ENCODE data around the gene PTPN22.

PTPN22 gene

DNA sequence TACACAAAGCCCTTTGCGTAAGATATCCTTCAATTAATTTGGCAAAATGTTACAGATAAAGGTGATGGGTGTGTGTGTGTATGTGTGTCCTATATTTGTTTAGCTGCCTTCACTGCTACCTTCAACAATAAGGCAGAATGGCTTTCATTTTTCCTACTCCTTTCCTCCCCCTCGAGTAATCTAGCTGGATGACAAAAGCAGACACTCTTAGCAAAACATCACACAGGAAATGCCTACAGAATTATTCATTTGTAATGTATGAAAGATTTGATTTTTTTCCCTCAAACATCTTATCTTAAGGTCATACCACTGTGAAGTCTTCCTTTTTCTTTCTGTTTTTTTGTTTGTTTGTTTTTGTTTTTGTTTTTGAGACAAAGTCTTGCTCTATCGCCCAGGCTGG, 10.6 kb downstream of the PTPN22 start:
- DNase-seq (ENCODE audit: low read depth), result peak; percentile 70
- TF ChIP-seq, protein P1, sequence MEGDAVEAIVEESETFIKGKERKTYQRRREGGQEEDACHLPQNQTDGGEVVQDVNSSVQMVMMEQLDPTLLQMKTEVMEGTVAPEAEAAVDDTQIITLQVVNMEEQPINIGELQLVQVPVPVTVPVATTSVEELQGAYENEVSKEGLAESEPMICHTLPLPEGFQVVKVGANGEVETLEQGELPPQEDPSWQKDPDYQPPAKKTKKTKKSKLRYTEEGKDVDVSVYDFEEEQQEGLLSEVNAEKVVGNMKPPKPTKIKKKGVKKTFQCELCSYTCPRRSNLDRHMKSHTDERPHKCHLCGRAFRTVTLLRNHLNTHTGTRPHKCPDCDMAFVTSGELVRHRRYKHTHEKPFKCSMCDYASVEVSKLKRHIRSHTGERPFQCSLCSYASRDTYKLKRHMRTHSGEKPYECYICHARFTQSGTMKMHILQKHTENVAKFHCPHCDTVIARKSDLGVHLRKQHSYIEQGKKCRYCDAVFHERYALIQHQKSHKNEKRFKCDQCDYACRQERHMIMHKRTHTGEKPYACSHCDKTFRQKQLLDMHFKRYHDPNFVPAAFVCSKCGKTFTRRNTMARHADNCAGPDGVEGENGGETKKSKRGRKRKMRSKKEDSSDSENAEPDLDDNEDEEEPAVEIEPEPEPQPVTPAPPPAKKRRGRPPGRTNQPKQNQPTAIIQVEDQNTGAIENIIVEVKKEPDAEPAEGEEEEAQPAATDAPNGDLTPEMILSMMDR (conservative IDR thresholded peaks at IDR 0.05; ENCODE audit: control insufficient read depth, insufficient read depth, low read depth, low read length), result no peak
- H3K4me3 ChIP-seq (ENCODE audit: control insufficient read depth, low read depth, low read length), result no peak overlapping the region

DNA sequence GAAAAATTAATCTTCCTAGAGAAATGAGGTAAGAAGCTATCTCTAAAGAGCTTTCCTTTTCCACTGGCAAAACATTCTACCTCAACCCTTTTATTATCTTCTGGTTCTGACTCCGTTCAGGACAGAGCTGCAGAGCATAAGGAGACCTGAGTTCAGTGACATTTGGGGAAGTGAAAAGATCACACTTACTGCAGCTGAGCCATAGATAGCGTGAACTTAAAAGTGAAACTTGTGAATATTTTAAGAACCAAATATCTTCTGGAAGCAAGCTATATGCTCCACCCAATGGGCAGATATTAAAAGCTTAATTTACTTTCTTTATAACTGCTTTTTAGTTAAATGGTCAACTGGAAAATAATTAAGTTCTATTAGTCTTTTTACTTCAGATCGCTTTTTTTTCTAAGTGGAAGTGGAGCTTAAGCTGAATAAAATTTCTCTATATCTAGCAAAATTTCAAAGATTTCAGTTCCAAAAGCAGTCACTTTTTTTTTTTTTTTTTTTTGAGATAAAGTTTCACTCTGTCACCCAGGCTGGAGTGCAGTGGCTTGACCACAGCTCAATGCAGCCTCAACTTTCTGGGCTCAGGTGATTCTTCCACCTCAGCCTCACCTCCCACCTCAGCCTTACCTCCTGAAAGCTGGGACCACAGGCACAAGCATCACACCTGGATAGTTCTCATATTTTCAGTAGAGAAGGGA, 11.9 kb downstream of the PTPN22 start:
- TF ChIP-seq, protein P1 (conservative IDR thresholded peaks at IDR 0.05; ENCODE audit: control insufficient read depth, insufficient read depth, low read depth, low read length), result no peak
- H3K4me3 ChIP-seq (ENCODE audit: control insufficient read depth, low read depth, low read length), result no peak overlapping the region
- no peak for DNase-seq (ENCODE audit: low read depth)

DNA sequence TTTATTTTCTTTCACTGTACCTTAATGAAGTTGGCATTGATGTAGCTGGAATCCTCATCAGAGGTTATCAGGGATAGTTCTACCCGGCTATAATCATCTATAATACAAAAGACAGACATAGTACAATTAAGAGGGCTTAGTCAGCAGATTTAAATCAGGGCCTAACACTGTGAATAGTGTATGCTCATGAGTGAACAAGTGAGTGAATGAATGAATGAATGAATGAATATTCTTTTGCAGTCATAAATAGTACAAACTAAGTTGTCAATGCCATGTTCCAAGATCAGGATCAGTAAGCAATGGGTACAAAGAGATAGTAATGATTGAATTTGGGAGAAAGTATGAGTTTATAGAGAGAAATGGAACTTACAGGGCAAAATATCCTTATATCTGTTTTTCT, 12.5 kb downstream of the PTPN22 start:
- no peak overlapping the region for H3K4me3 ChIP-seq (ENCODE audit: control insufficient read depth, low read depth, low read length)
- TF ChIP-seq, protein P1 (conservative IDR thresholded peaks at IDR 0.05; ENCODE audit: control insufficient read depth, insufficient read depth, low read depth, low read length), result no peak
- no peak for DNase-seq (ENCODE audit: low read depth)

DNA sequence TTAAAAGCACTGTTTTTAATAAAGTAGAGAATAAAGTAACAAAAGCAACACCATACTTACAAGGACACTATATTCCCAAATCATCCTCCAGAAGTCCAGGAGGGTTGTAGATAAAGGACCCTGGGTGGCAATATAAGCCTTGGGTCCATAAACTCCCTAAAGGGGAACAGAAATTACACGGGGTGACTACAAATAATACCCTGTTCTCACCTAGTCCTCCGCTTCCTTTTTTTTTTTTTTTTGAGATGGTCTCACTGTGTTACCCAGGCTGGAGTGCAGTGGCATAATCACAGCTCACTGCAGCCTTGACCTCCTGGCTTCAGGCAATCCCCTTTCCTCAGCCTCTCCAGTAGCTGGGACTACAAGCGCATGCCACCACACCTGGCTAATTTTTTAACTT, 13.1 kb downstream of the PTPN22 start:
- TF ChIP-seq, protein P1 (conservative IDR thresholded peaks at IDR 0.05; ENCODE audit: control insufficient read depth, insufficient read depth, low read depth, low read length), result no peak
- no peak overlapping the region for H3K4me3 ChIP-seq (ENCODE audit: control insufficient read depth, low read depth, low read length)
- DNase-seq (ENCODE audit: low read depth), result no peak

DNA sequence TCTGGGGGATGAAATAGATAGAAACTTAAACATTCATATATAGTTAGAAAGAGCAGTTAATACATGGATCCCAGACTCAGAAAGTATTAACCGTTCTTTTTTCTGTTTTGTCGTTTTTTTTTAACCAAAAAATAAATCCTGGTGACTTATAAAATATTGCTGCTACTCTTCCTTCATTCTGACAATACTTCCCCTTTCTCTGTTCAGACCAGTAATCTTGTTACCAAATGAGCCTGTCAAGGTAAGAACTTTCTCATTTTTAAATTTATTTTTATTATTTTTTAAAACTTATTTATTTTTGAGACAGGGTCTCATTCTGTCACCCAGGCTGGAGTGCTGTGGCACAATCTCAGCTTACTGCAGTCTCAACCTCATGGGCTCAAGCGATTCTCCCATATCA, 13.7 kb downstream of the PTPN22 start:
- no peak overlapping the region for H3K4me3 ChIP-seq (ENCODE audit: control insufficient read depth, low read depth, low read length)
- TF ChIP-seq, protein P1 (conservative IDR thresholded peaks at IDR 0.05; ENCODE audit: control insufficient read depth, insufficient read depth, low read depth, low read length), result no peak
- DNase-seq (ENCODE audit: low read depth), result no peak

DNA sequence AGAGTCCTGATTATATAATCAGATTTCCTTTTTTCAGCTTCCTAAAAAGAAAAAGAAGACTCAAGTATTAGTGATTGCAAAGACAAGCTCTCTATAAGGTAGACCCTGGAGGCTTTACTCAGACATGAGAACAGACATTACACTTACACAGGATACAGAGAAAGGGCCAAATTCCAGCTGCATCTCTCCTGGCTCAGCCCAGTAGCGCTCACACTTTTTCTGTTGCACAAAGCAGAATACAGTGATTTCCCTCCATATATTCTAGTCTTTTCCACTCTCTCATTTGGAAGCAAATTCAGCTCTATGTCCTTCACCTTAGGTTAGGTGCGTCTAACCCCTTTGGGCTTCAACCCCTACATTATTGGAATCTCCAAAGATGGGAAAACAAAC, 15.1 kb downstream of the PTPN22 start:
- no peak for DNase-seq (ENCODE audit: low read depth)
- no peak overlapping the region for H3K4me3 ChIP-seq (ENCODE audit: control insufficient read depth, low read depth, low read length)
- TF ChIP-seq, protein P1 (conservative IDR thresholded peaks at IDR 0.05; ENCODE audit: control insufficient read depth, insufficient read depth, low read depth, low read length), result no peak

All from fibroblast of mammary gland (primary cell).